Measurements from ENCODE around the gene IQSEC1. TPM values are rescaled to one million over a fixed set of nuclear protein-coding genes. Genes with fewer than 3 reads are reported as not detected.
A peak's percentile ranks its signal among the peaks of the same experiment; 100 is the strongest.

IQSEC1 gene
- total RNA-seq, 2 donors from 2014 or later, result 58.2 to 94.2 TPM

DNA sequence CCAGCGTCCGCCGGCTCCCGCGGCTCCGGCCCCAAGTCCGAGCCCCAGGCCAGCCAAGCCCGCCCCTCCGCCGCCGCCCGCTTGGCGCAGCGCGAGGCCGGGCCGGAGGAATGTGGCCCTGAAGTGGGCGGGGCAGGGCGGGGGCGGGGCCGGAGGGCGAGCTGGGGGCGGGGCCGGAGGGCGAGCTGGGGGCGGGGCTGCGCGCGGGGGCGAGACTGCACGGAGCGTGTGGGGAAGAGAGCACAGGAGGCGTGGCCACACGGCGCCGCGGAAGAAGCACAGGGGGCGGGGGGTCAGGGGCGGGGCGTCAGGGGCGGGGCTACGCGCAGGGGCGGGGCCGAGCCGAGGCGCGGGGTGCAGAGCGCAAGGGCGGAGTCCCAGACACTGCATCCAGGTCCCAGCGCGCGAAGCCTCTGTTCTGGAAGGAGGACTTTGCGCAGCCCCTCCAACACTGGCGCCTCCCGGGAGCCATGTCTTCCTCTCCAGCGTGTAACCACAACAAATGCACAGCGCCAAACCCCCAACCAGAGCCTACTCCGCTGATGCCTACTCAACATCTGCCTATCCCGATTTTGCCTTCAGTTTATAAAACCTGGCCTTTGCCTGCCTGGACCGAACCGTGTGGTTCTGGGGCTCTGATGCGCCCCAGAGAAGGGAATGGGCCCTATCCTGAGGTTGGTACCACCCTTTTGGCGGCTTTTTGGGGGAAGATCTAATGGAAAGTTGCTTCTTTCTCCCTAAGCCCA, 105.5 kb downstream of the IQSEC1 start:
- Histone ChIP-seq H3K9me3 (no peaks in the 10 kb centered on the region), H3K4me1 (replicated peaks) (peaks cover 20% of the 10 kb centered on the region), H3K27me3 (replicated peaks; ENCODE audit: insufficient read depth) (no peaks in the 10 kb centered on the region), H3K4me3 (peak overlapping the region; percentile 68 to 91), H3K27ac (peak overlapping the region; percentile 74 to 84), H3K36me3 (no peaks in the 10 kb centered on the region)
- peak; percentile 17 for TF ChIP-seq POLR2A (IDR thresholded peaks at IDR 0.05)
- TF ChIP-seq, protein P1, sequence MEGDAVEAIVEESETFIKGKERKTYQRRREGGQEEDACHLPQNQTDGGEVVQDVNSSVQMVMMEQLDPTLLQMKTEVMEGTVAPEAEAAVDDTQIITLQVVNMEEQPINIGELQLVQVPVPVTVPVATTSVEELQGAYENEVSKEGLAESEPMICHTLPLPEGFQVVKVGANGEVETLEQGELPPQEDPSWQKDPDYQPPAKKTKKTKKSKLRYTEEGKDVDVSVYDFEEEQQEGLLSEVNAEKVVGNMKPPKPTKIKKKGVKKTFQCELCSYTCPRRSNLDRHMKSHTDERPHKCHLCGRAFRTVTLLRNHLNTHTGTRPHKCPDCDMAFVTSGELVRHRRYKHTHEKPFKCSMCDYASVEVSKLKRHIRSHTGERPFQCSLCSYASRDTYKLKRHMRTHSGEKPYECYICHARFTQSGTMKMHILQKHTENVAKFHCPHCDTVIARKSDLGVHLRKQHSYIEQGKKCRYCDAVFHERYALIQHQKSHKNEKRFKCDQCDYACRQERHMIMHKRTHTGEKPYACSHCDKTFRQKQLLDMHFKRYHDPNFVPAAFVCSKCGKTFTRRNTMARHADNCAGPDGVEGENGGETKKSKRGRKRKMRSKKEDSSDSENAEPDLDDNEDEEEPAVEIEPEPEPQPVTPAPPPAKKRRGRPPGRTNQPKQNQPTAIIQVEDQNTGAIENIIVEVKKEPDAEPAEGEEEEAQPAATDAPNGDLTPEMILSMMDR (IDR thresholded peaks at IDR 0.05), result no peak
- peak; percentile 22 for TF ChIP-seq POLR2AphosphoS5 (IDR thresholded peaks at IDR 0.05)
- intact Hi-C loops (cut with DNase I), result loop anchor here (5.0 kb wide), 1 partner anchor 35 kb away; no protein-coding TSS in a partner anchor
- 9% methylated on average over 21 of the region's 64 CpGs for WGBS
- peak; percentile 92 for DNase-seq (ENCODE audit: low spot score)

DNA sequence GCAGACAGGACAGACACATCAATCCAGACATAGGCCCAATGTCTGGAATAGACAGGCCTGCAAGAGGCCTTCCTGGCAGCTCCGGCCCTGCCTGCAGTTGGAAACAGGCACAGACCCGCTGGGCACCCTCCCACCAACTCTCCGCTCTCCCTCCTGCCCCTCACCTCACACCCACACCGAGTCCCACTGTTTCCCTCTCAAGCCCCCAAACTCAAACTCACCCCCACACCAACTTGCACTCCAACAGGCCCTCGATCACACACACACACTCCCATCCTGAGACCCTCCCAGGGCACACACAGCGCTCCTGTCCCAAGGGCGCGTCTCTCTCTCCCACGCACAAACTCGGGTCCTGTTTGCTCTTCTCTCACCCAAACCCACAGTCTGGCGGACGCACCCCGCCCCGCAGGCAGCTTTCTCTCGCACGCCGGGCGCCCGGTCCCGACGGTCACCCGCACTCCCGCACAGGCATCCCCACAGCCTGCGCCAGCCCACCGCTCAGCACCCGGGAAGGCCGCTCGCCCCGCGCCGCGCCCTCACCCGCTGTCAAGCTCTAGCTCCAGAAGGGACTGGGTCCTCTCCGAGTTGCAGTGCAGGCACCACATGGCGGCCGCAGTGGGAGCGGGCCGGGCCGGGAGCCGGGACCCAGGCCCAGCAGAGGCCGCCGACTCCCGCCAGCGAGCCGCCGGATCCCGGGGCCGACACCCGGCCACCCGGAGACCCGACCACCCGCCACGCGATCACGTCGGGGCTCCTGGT, 106.2 kb downstream of the IQSEC1 start:
- TF ChIP-seq POLR2A (IDR thresholded peaks at IDR 0.05) (peak; percentile 67), POLR2AphosphoS5 (IDR thresholded peaks at IDR 0.05) (no peak)
- TF ChIP-seq, protein P1 (IDR thresholded peaks at IDR 0.05), result peak in 2 of 4 experiments; percentile 4 to 31
- H3K27ac ChIP-seq, result peak overlapping the region; percentile 74 to 84
- no peaks in the 10 kb centered on the region for H3K36me3 ChIP-seq
- intact Hi-C loops (cut with DNase I), result loop anchor here (5.0 kb wide), 1 partner anchor 35 kb away; no protein-coding TSS in a partner anchor
- H3K27me3 ChIP-seq (replicated peaks; ENCODE audit: insufficient read depth), result no peaks in the 10 kb centered on the region
- H3K4me3 ChIP-seq, result peak overlapping the region; percentile 68 to 91
- no peaks in the 10 kb centered on the region for H3K9me3 ChIP-seq
- peaks cover 27% of the 10 kb centered on the region for H3K4me1 ChIP-seq (replicated peaks)
- 4% methylated on average over 54 of the region's 56 CpGs for WGBS
- no peak for DNase-seq (ENCODE audit: low spot score)

GRCh38 chr3:12965999-12966846, 107.0 kb downstream of the IQSEC1 start:
- no peaks in the 10 kb centered on the region for H3K36me3 ChIP-seq
- no peak for DNase-seq (ENCODE audit: low spot score)
- TF ChIP-seq POLR2A (IDR thresholded peaks at IDR 0.05) (no peak), POLR2AphosphoS5 (IDR thresholded peaks at IDR 0.05) (no peak)
- TF ChIP-seq, protein P1 (IDR thresholded peaks at IDR 0.05), result no peak
- H3K4me1 ChIP-seq (replicated peaks), result peaks cover 31% of the 10 kb centered on the region
- WGBS, result 52% methylated on average over 11 of the region's 11 CpGs
- H3K9me3 ChIP-seq, result no peaks in the 10 kb centered on the region
- H3K27ac ChIP-seq, result peak overlapping the region; percentile 74 to 84
- peak overlapping the region; percentile 68 to 91 for H3K4me3 ChIP-seq
- intact Hi-C loops (cut with DNase I), result loop anchor here (5.0 kb wide), 1 partner anchor 34 kb away; no protein-coding TSS in a partner anchor
- H3K27me3 ChIP-seq (replicated peaks; ENCODE audit: insufficient read depth), result no peaks in the 10 kb centered on the region

DNA sequence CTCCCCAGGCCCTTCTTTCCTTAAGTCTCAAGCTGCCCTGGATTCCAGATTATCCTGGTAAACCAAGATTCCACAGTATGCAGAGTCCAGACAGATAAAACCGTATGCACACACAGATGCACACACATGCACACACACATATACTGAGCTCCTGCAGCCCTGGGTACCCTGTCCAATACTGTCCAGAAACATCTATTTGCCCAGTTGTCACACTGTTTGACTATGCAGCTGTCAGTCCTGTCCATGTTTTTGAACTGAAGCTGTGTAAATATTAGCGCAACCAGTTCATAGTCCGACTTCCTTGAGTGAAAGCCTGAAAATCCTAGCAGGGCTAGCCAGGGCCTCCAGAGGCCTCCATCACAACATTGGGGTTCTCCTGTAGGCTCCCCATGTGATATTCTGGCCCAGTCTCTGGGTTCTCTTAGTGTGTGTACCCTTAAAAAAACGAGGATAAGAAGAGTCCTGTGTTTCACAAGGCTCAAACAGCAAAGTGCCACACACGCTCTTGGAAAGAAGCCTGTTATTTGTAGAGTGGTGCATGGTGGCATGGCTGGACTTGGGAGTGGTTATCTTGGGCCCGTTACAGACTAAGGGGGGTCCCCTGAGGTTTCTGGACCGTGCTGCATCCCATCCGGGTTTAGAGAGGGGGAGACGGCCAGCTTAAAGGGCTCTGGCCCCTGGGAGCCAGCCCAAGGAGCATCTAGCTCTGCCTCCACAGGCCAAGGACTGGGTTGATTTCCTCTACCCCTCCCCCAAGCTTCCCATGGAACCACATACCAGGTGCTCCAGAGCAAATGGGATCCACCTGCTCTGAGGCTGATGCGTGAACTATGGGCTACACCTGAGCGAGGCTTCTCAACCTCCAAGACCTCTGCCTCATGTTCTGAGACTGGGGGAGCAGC, 108.3 kb downstream of the IQSEC1 start:
- H3K9me3 ChIP-seq, result no peaks in the 10 kb centered on the region
- H3K27ac ChIP-seq, result peak overlapping the region; percentile 61 to 84
- H3K4me1 ChIP-seq (replicated peaks), result peaks cover 31% of the 10 kb centered on the region
- no peak overlapping the region for H3K4me3 ChIP-seq
- DNase-seq (ENCODE audit: low spot score), result peak; percentile 64
- WGBS, result 59% methylated on average over 11 of the region's 11 CpGs
- no peaks in the 10 kb centered on the region for H3K27me3 ChIP-seq (replicated peaks; ENCODE audit: insufficient read depth)
- H3K36me3 ChIP-seq, result no peaks in the 10 kb centered on the region
- intact Hi-C loops (cut with DNase I), result loop anchor here (5.0 kb wide), 1 partner anchor 33 kb away; no protein-coding TSS in a partner anchor
- TF ChIP-seq POLR2A (IDR thresholded peaks at IDR 0.05) (no peak), POLR2AphosphoS5 (IDR thresholded peaks at IDR 0.05) (peak; percentile 81)

Data from prostate gland (tissue), 2 donors.